ENCODE data around the gene MVK. TPM values are rescaled to one million over a fixed set of nuclear protein-coding genes. Genes with fewer than 3 reads are reported as not detected.

Gene MVK
- polyA plus RNA-seq, 1 of the 3 experiments (the other 2 are of a cell fraction) = 7.0 TPM

GRCh38 chr12:109566424-109566823 is 7.2 kb upstream of the MVK start (continued):
- TF ChIP-seq IRF3 (IDR thresholded peaks at IDR 0.05; ENCODE audit: low read depth, low read length) (no peak), GATA2 (CRISPR knock-in tag; IDR thresholded peaks at IDR 0.05) (no peak)

GRCh38 chr12:109567296-109567695 is 6.3 kb upstream of the MVK start:
- DNase-seq = no peak
- POLR2A ChIA-PET = interaction anchor here (0.6 kb wide), 1 partner anchor 96 kb away, joined by 3 read pairs; no protein-coding TSS in a partner anchor
- Histone ChIP-seq H3K4me3 (ENCODE audit: low read depth in 2 of 2, low read length in 1 of 2) (no peak overlapping the region), H3K9me2 (no peaks in the 10 kb centered on the region), H3K36me3 (replicated peaks in 1 of 2; ENCODE audit: control insufficient read depth in 1 of 2, insufficient read depth in 2 of 2, low read length in 1 of 2) (peaks cover 0 to 21% of the 10 kb centered on the region in 2 experiments), H4K20me1 (ENCODE audit: insufficient read depth) (no peaks in the 10 kb centered on the region), H3K27me3 (ENCODE audit: insufficient read depth) (no peaks in the 10 kb centered on the region), H2AFZ (ENCODE audit: low read depth) (no peak overlapping the region), H3F3A (replicated peaks; ENCODE audit: insufficient read depth) (no peaks in the 10 kb centered on the region), H3K4me1 (ENCODE audit: control insufficient read depth in 1 of 2, insufficient read depth in 2 of 2, low read depth in 1 of 2, low read length in 1 of 2) (no peaks in the 10 kb centered on the region; a peak in 1 of 4 replicates), H3K27ac (ENCODE audit: low read depth in 2 of 2, low read length in 1 of 2) (no peak overlapping the region), H3K4me2 (no peak overlapping the region), H3K79me2 (ENCODE audit: insufficient read depth) (no peaks in the 10 kb centered on the region), H3K9me3 (no peaks in the 10 kb centered on the region), H3K9ac (no peak overlapping the region)
- CTCF ChIA-PET = interaction anchor here (1.9 kb wide), 1 partner anchor 47 kb away, joined by 5 read pairs; no protein-coding TSS in a partner anchor
- no peak for TF ChIP-seq RFX5 (IDR thresholded peaks at IDR 0.05; ENCODE audit: low read length)
- no peak for TF ChIP-seq JUND (IDR thresholded peaks at IDR 0.05)
- TF ChIP-seq IRF3 (IDR thresholded peaks at IDR 0.05; ENCODE audit: low read depth, low read length) = no peak
- WGBS (ENCODE audit: low lambda C conversion rate) = 96% methylated on average over 9 of the region's 10 CpGs

GRCh38 chr12:109567967-109568366 is 5.6 kb upstream of the MVK start:
- CTCF ChIA-PET = interaction anchor here (1.9 kb wide), 1 partner anchor 47 kb away, joined by 5 read pairs; no protein-coding TSS in a partner anchor
- H3K4me1 ChIP-seq (ENCODE audit: control insufficient read depth in 1 of 2, insufficient read depth in 2 of 2, low read depth in 1 of 2, low read length in 1 of 2) = peaks cover 0 to 5% of the 10 kb centered on the region in 2 experiments; a peak in 1 of 4 replicates
- no peak overlapping the region for H2AFZ ChIP-seq (ENCODE audit: low read depth)
- no peak overlapping the region for H3K9ac ChIP-seq
- H3K27ac ChIP-seq (ENCODE audit: low read depth in 2 of 2, low read length in 1 of 2) = no peak overlapping the region
- TF ChIP-seq TEAD4 (IDR thresholded peaks at IDR 0.05; ENCODE audit: borderline replicate concordance, insufficient read depth) (no peak), GATA2 (CRISPR knock-in tag; IDR thresholded peaks at IDR 0.05) (no peak), YY1 (IDR thresholded peaks at IDR 0.05; ENCODE audit: low read depth) (no peak), RFX5 (IDR thresholded peaks at IDR 0.05; ENCODE audit: low read length) (no peak), RCOR1 (IDR thresholded peaks at IDR 0.05; ENCODE audit: low read length) (no peak), MAX (IDR thresholded peaks at IDR 0.05; ENCODE audit: low read depth) (no peak), EP300 (IDR thresholded peaks at IDR 0.05; ENCODE audit: borderline replicate concordance in 1 of 2, low read depth in 1 of 2, low read length in 1 of 2) (no peak), SMC3 (IDR thresholded peaks at IDR 0.05; ENCODE audit: low read depth, low read length) (no peak)
- H3K4me2 ChIP-seq = no peak overlapping the region
- H3F3A ChIP-seq (replicated peaks; ENCODE audit: insufficient read depth) = no peaks in the 10 kb centered on the region
- no peaks in the 10 kb centered on the region for H4K20me1 ChIP-seq (ENCODE audit: insufficient read depth)
- POLR2A ChIA-PET = no interaction called here
- DNase-seq = no peak
- H3K36me3 ChIP-seq (replicated peaks in 1 of 2; ENCODE audit: control insufficient read depth in 1 of 2, insufficient read depth in 2 of 2, low read length in 1 of 2) = peaks cover 0 to 21% of the 10 kb centered on the region in 2 experiments
- H3K4me3 ChIP-seq (ENCODE audit: low read depth in 2 of 2, low read length in 1 of 2) = no peak overlapping the region
- WGBS (ENCODE audit: low lambda C conversion rate) = 94% methylated on average over 3 of the region's 3 CpGs
- H3K79me2 ChIP-seq (ENCODE audit: insufficient read depth) = no peaks in the 10 kb centered on the region
- H3K9me2 ChIP-seq = no peaks in the 10 kb centered on the region
- H3K9me3 ChIP-seq = no peaks in the 10 kb centered on the region
- no peaks in the 10 kb centered on the region for H3K27me3 ChIP-seq (ENCODE audit: insufficient read depth)
